ENCODE results near the gene PLXNA2. TPM values are rescaled to one million over a fixed set of nuclear protein-coding genes. Genes with fewer than 3 reads are reported as not detected.

PLXNA2 gene
- polyA plus RNA-seq, 2 of the 4 experiments (the other 2 are of a cell fraction): 0.36 to 0.87 TPM

GRCh38 chr1:208203127-208203847, 40.9 kb downstream of the PLXNA2 start (continued):
- no peak for TF ChIP-seq FOSB (CRISPR knock-in tag; IDR thresholded peaks at IDR 0.05)
- peak; percentile 78 for TF ChIP-seq FOSL2 (IDR thresholded peaks at IDR 0.05)
- peak; percentile 73 for TF ChIP-seq FOSL2 (CRISPR knock-in tag; IDR thresholded peaks at IDR 0.05)
- peak; percentile 69 to 88; a peak in 4 of 5 replicates for TF ChIP-seq JUN (IDR thresholded peaks at IDR 0.05)
- TF ChIP-seq NR3C1 (IDR thresholded peaks at IDR 0.05): no peak
- no peak; a peak in 1 of 4 replicates for TF ChIP-seq CEBPB (IDR thresholded peaks at IDR 0.05)
- TF ChIP-seq RAD21 (conservative IDR thresholded peaks at IDR 0.05 in 1 of 2, IDR thresholded peaks at IDR 0.05 in 1 of 2): peak in 1 of 2 experiments; percentile 30; a peak in 3 of 5 replicates
- no peak for TF ChIP-seq ZNF302 (CRISPR knock-in tag; IDR thresholded peaks at IDR 0.05)
- no peak; the same call in 1 of the 3 replicates for TF ChIP-seq SMC3 (IDR thresholded peaks at IDR 0.05)
- no peak for TF ChIP-seq HMGXB4 (CRISPR knock-in tag; IDR thresholded peaks at IDR 0.05; ENCODE audit: borderline replicate concordance)
- TF ChIP-seq KDM1A (IDR thresholded peaks at IDR 0.05; ENCODE audit: low read depth): peak; percentile 98
- no peak for TF ChIP-seq NPAS2 (CRISPR knock-in tag; IDR thresholded peaks at IDR 0.05; ENCODE audit: borderline replicate concordance)
- no peak for TF ChIP-seq TFCP2L1 (CRISPR knock-in tag; IDR thresholded peaks at IDR 0.05)
- TF ChIP-seq RNF2 (IDR thresholded peaks at IDR 0.05; ENCODE audit: borderline replicate concordance, low read depth): no peak
- TF ChIP-seq ZFP36 (IDR thresholded peaks at IDR 0.05; ENCODE audit: borderline replicate concordance, partially characterized antibody): peak; percentile 8
- peak; percentile 67 for TF ChIP-seq MAX (IDR thresholded peaks at IDR 0.05)
- TF ChIP-seq HOXB13 (CRISPR knock-in tag; IDR thresholded peaks at IDR 0.05; ENCODE audit: low read depth): no peak
- no peak for TF ChIP-seq MYC (IDR thresholded peaks at IDR 0.05; ENCODE audit: borderline replicate concordance, low read length)
- no peak for TF ChIP-seq REST (IDR thresholded peaks at IDR 0.05)
- TF ChIP-seq SREBF2 (IDR thresholded peaks at IDR 0.05): no peak
- peak; percentile 87; the same call in 1 of the 2 replicates for TF ChIP-seq ESRRA (IDR thresholded peaks at IDR 0.05; ENCODE audit: borderline replicate concordance, low read length)
- TF ChIP-seq ZC3H11A (IDR thresholded peaks at IDR 0.05): no peak
- no peak for TF ChIP-seq CHD2 (IDR thresholded peaks at IDR 0.05; ENCODE audit: low read length, partially characterized antibody)
